K562 (cell line): ENCODE measurements around the gene EFHD2. TPM values are rescaled to one million over a fixed set of nuclear protein-coding genes. Genes with fewer than 3 reads are reported as not detected.
A peak's percentile ranks its signal among the peaks of the same experiment; 100 is the strongest.

Experiments used
- ASH1L ChIP-seq: fragments of 450-650 bp; IDR thresholded peaks from 2 replicates; pipeline ENCODE4 v1.6.1; 2018; ENCODE audit warnings: borderline replicate concordance, mild to moderate bottlenecking, low read depth; ENCODE audit not compliant: partially characterized antibody
- ATF6 ChIP-seq: sonication (generic); formaldehyde crosslinking; IDR thresholded peaks from 2 replicates; pipeline ENCODE4 v1.4.0; 2020; ENCODE audit warnings: mild to moderate bottlenecking, missing genetic modification reagents
- CBX1 ChIP-seq: sonication (generic); IDR thresholded peaks from 2 replicates; pipeline ENCODE4 v1.6.1; 2016; ENCODE audit warnings: antibody characterized with exemption, low read depth, mild to moderate bottlenecking
- GTF2A2 ChIP-seq: IDR thresholded peaks from 2 replicates; pipeline ENCODE4 v1.6.1; 2016; ENCODE audit warnings: mild to moderate bottlenecking, missing genetic modification characterization, missing compliant biosample characterization
- GTF3C2 ChIP-seq: IDR thresholded peaks from 3 replicates; pipeline ENCODE4 v1.6.1; 2011; ENCODE audit warnings: borderline replicate concordance, mild to moderate bottlenecking, moderate library complexity; ENCODE audit not compliant: insufficient read length; ENCODE audit errors: extremely low read depth
- NR4A1 ChIP-seq, 2 experiments: fragments of 250-450 bp in 1 of 2; fragments of 450-650 bp in 1 of 2; sonication (Bioruptor Pico) in 1 of 2; IDR thresholded peaks; 2 replicates each; pipeline versions ENCODE4 v1.4.0 to v1.6.1; 2016 to 2020; ENCODE audit warnings: mild to moderate bottlenecking in 2 of 2, missing compliant biosample characterization in 1 of 2, missing genetic modification characterization in 1 of 2, moderate library complexity in 1 of 2
- RBM14 ChIP-seq: fragments of 200-400 bp; formaldehyde crosslinking; IDR thresholded peaks from 2 replicates; pipeline ENCODE4 v1.6.1; 2018; ENCODE audit warnings: low read depth, mild to moderate bottlenecking, low read length, moderate library complexity, borderline replicate concordance; ENCODE audit not compliant: insufficient read depth
- TAL1 ChIP-seq: fragments of 450-650 bp; IDR thresholded peaks from 2 replicates; pipeline ENCODE4 v1.6.1; 2016; ENCODE audit warnings: mild to moderate bottlenecking
- TBP ChIP-seq: optimal IDR thresholded peaks from 2 replicates; pipeline ENCODE3; 2011; ENCODE audit warnings: low read depth, low read length, improper control_type of control experiment
- ZBTB40 ChIP-seq, 2 experiments: fragments of 450-650 bp in 1 of 2; sonication (generic) in 1 of 2; formaldehyde crosslinking in 1 of 2; IDR thresholded peaks; 2 replicates each; pipeline versions ENCODE4 v1.7.1 to v1.9.0; 2016 to 2022; ENCODE audit warnings: inconsistent platforms in 1 of 2, mild to moderate bottlenecking in 1 of 2, missing genetic modification reagents in 1 of 2
- ZFP1 ChIP-seq: fragments of 450-650 bp; formaldehyde crosslinking; IDR thresholded peaks from 2 replicates; pipeline ENCODE4 v1.4.0; 2020; ENCODE audit warnings: mild to moderate bottlenecking, mixed read lengths
- ZFX ChIP-seq: sonication (generic); formaldehyde crosslinking; IDR thresholded peaks from 2 replicates; pipeline ENCODE4 v1.8.0; 2022; ENCODE audit warnings: mild to moderate bottlenecking, missing genetic modification reagents, moderate library complexity
- ZNF23 ChIP-seq: fragments of 250-450 bp; sonication (Bioruptor Pico); IDR thresholded peaks from 2 replicates; pipeline ENCODE4 v1.4.0; 2020; ENCODE audit warnings: mild to moderate bottlenecking
- polyA plus RNA-seq, 8 experiments: library from polyadenylated mRNA; depleted of rRNA in 4 of 8; stranded (reverse) in 5 of 8; unstranded in 3 of 8; fragments of >200 nt; fragmentation: Nextera tagmentation in 2 of 8; fragmentation: Illumina TruSeq in 1 of 8; extraction: Ambion mirVana in 2 of 8; extraction: Trizol in 1 of 8; gene quantifications; 2 replicates each; pipeline versions ENCODE4 v1.2.1 to v1.2.3, GENCODE V29; 2011 to 2014; ENCODE audit warnings: inconsistent platforms in 1 of 8, missing spikeins in 1 of 8
- total RNA-seq, 7 experiments: library from RNA; depleted of rRNA in 6 of 7; stranded (reverse); fragments of >200 nt in 6 of 7; fragmentation: Illumina TruSeq in 2 of 7; extraction: Trizol in 2 of 7; gene quantifications; 2 replicates each; pipeline versions ENCODE4 v1.2.1 to v1.2.3, GENCODE V29; 2011 to 2021; ENCODE audit warnings: low replicate concordance in 1 of 7

EFHD2 gene
- total and polyA plus RNA-seq, 9 of the 15 experiments (the other 6 are each of a cell fraction or from before 2014, with no cell fraction given), result 1.7 to 73.5 (median 25.2) TPM

- TF ChIP-seq GTF3C2 (no peak), TAL1 (no peak), ZBTB40 (IDR thresholded peaks at IDR 0.05) (0 out of 2 replicates have a peak, but pooled peaks have one; percentile 34), ZBTB40 (CRISPR knock-in tag; IDR thresholded peaks at IDR 0.05) (no peak), ZFP1 (CRISPR knock-in tag) (no peak), ZNF23 (CRISPR knock-in tag) (no peak), NR4A1 (CRISPR knock-in tag; IDR thresholded peaks at IDR 0.05) (0 out of 2 replicates have a peak, but pooled peaks have one; percentile 53), NR4A1 (tag; IDR thresholded peaks at IDR 0.05) (no peak), TBP (no peak), RBM14 (no peak), ASH1L (no peak), CBX1 (no peak), GTF2A2 (tag) (no peak), ZFX (peak; percentile 35; the same call in 1 of the 2 replicates), ATF6 (CRISPR knock-in tag) (peak; percentile 10; the same call in 1 of the 2 replicates)
These were observed 749 bp upstream of the EFHD2 start (continued) for GRCh38 chr1:15408890-15409387.
